HG03457 (cell line): ENCODE results near the gene RNF40.

Experiments
- ATAC-seq: cut with Tn5 transposase; IDR thresholded peaks from one replicate; pipeline ENCODE4 v1.9.1; 2021; ENCODE audit warnings: moderate number of reproducible peaks; ENCODE audit not compliant: unreplicated experiment

RNF40 gene

DNA sequence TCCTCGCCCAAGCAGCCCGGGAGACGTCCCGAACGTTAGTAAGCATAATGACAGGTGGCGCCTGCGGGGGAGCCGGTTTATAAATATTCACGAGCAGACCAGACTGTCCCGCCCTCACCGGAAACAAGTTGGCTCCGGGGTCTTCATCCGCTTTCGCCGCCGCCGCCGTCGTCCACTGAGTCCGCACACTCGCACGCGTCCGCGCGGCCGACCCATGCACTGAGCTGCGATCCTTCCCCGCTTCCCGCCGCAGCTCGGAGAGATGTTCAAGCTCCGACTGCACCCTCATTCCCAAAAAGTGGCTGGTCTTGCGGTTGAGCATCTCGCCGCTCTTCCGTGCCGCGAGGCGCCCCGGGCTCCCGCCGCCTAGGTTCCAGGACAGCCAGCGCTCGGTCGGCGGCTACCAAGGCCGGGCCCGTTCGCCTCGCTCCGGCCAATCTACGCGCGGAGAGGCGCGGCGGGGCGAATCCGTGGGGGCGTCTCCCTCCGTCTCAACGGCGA lies 645 bp upstream of the RNF40 start:
- peak; percentile 11 for ATAC-seq

DNA sequence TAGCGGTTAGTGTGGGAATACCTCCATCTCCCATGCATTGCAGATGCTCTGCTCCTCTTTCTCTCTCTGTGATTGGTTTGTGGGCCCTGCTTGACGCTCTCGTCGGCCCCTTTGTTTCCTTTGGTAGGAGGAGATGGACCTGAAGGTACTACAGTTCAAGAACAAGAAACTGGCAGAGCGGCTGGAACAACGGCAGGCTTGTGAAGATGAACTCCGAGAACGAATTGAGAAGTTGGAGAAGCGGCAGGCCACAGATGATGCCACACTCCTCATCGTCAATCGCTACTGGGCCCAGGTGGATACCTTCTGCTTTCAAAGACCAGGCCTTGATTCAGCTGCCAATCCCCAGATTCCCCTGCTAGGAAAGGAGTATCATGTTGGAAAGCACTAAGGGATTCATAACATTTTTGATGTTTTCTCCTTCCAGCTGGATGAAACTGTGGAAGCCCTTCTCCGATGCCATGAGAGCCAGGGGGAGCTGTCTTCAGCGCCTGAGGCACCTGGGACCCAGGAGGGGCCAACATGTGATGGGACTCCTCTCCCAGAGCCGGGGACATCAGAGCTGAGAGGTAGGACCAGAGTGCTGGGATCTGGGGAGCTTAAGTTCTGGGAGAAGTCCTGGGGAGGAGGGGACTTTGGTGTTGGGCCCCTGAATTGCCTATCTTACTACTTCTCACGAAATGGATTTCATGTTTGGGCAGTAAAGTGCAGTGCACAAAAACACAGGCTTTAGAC lies 1.0 kb downstream of the RNF40 start:
- no peak for ATAC-seq

DNA sequence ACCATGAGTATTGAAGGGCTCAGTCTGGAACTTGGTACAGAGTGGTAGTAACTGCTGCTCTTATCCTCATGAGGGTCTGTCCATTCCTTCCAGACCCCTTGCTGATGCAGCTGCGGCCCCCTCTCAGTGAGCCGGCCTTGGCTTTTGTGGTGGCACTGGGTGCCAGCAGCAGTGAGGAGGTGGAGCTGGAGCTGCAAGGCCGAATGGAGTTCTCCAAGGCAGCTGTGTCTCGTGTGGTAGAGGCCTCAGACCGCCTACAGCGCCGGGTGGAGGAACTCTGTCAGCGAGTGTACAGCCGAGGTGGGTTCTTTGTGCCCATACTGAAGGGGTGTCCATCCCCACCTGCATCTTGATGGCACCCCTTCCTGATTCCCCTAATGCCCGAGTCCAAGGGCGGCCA lies 2.0 kb downstream of the RNF40 start:
- no peak for ATAC-seq

DNA sequence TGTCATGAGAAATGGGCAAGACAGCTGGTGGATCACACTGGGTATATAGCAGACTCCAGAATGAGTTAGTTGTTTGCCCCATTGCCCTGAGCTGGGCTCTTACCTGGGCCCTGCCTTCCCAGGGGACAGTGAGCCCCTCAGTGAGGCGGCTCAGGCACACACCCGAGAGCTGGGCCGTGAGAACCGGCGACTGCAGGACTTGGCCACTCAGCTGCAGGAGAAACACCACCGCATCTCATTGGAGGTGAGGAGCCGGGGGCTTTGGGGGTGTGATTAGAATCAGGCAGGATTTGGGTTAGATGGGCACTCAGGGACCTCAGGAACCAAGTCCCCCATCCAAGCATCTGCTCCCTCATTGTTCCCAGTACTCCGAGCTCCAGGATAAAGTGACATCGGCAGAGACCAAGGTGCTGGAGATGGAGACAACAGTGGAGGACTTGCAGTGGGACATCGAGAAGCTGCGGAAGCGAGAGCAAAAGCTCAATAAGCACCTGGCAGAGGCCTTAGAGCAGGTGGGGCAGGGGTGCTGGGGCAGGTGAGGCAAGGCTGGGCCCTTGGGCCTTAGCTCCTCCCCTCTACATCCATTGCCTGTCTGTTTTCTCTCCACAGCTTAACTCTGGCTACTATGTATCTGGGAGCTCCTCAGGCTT lies 2.8 kb downstream of the RNF40 start:
- no peak for ATAC-seq

DNA sequence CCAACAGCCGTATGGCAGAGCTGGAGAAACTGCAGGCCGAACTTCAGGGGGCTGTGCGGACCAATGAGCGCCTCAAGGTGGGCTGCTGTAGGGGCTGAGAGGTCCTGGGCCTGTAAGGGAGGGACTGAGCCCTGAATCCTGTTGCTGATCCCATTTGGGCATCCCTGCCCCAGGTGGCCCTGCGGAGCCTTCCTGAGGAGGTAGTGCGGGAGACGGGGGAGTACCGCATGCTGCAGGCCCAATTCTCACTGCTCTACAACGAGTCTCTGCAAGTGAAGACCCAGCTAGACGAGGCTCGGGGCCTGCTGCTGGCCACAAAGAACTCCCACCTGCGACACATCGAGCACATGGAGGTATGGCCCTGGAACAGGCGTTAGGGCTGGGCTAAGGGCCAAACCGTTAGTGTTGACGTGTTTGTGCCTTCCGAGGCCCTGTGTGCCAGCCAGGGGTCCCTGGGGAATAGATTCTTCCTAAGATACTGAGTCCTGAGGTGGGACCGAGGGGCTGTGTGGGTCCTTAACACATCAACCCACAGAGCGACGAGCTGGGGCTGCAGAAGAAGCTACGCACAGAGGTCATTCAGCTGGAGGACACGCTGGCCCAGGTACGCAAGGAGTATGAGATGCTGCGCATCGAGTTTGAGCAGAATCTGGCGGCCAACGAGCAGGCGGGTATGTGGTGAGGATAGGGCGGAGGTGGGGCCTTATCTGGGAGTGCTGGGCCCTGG lies 4.2 kb downstream of the RNF40 start:
- ATAC-seq: no peak

DNA sequence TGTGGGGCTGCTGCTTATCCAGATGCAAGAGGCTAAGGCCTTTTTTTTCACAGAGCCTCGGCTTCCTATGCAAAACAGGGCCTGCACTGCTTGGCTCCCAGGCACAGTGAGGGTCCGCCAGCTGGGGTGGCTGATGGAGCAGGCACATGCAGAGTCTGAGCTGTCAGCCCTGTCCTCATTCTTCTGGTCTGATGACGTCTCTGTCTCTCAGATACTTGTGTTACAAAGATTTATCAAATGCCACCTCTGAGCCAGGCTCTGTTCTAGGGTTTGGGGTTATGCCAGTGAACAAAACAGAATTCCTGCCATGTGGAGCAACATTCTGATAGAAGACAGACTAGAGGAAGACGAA lies 4.8 kb downstream of the RNF40 start:
- ATAC-seq: no peak

DNA sequence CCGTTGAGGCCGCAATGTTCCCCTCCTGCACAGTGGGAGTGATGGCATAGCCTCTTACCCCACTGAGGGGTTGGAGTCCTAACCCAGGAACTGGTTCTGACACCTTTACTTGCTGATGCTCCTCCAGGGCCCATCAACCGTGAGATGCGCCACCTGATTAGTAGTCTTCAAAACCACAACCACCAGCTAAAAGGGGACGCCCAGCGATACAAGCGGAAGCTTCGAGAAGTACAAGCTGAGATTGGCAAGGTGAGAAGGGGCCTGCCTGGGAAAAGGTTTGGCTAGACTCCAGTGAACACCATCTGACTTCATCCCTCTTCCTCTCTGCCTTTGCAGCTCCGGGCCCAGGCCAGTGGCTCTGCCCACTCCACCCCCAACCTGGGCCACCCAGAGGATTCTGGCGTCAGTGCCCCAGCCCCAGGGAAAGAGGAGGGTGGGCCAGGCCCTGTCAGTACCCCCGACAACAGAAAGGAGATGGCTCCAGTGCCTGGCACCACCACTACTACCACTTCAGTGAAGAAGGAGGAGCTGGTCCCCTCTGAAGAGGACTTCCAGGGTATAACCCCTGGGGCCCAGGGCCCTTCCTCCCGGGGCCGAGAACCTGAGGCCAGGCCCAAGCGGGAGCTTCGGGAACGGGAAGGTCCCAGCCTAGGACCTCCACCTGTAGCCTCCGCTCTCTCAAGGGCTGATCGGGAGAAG lies 5.8 kb downstream of the RNF40 start:
- ATAC-seq: no peak

DNA sequence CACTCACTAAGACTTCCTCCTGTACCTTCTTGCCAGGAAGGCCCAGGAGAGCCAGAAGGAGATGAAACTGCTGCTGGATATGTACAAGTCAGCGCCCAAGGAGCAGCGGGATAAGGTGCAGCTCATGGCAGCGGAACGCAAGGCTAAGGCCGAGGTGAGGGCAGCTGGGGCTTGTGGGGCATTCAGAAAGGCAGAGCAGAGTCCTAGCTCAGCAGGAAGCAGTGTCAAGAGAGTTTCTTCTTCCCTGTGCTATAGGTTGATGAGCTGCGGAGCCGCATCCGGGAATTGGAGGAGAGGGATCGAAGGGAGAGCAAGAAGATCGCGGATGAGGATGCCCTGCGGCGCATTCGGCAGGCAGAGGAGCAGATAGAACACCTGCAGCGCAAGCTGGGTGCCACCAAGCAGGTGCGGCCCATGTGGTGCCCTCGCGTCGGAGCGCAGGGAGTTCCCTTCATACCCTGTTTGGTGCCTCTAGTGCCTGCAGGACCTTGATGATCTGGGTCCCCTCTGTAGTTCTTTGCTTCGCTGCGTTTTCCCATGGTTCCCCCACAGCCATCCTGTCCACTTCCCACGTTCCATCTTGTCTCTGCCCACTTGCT lies 6.6 kb downstream of the RNF40 start:
- no peak for ATAC-seq

DNA sequence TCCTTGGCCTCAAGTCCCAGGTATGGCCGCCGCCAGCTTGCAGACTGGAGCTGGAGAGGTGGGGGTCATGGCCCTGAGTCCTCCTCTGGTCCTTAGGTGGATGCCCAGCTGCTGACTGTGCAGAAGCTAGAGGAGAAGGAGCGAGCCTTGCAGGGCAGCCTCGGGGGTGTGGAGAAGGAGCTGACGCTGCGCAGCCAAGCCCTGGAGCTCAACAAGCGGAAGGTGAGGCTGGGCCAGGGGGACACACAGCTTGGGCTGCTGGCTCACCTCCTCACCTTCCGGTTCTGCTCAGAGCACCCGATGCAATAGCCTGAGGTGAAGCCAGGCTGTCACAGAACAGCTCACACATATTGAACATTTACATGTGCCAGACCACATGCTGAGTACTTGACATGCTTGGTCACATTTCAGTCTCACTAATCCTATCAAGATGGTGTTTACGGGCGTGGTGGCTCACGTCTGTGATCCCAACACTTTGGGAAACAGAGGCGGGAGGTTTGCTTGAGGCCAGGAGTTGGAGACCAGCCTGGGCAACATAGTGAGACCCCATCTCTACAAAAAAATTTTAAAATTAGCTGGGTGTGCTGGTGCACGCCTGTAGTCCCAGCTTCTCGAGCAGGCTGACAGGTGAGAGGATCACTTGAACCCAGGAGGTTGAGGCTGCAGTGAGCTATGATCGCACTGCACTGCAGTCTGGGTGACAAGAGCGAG lies 7.4 kb downstream of the RNF40 start:
- no peak for ATAC-seq

DNA sequence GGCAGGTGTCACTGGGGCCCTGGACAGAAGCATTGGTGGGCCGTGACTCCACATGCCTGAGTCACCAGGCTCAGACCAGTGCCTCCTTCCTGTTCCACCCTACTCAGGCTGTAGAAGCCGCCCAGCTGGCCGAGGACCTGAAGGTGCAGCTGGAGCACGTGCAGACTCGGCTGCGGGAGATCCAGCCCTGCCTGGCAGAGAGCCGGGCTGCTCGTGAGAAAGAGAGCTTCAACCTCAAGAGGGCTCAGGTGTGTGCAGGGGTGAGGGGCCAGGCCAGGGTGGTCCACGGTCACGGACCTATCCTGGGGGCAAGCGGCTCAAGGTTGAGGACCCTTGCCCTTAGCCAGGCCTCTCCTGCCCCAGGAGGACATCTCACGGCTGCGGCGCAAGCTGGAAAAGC lies 9.6 kb downstream of the RNF40 start:
- no peak for ATAC-seq

DNA sequence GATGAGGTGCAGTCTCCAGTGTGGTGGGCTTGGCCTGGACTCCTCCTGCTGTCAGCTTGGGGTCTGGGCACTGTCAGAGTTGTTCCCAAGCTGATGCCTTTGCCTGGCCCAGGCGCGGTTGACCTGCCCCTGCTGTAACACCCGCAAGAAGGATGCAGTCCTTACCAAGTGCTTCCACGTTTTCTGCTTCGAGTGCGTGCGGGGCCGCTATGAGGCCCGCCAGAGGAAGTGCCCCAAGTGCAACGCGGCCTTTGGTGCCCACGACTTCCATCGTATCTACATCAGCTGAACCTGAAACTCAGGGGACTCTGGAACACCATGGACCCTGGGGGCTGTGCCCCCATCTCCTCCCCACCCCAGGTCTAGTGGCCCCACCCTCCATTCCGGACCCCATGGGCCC lies 11.7 kb downstream of the RNF40 start:
- ATAC-seq: no peak

DNA sequence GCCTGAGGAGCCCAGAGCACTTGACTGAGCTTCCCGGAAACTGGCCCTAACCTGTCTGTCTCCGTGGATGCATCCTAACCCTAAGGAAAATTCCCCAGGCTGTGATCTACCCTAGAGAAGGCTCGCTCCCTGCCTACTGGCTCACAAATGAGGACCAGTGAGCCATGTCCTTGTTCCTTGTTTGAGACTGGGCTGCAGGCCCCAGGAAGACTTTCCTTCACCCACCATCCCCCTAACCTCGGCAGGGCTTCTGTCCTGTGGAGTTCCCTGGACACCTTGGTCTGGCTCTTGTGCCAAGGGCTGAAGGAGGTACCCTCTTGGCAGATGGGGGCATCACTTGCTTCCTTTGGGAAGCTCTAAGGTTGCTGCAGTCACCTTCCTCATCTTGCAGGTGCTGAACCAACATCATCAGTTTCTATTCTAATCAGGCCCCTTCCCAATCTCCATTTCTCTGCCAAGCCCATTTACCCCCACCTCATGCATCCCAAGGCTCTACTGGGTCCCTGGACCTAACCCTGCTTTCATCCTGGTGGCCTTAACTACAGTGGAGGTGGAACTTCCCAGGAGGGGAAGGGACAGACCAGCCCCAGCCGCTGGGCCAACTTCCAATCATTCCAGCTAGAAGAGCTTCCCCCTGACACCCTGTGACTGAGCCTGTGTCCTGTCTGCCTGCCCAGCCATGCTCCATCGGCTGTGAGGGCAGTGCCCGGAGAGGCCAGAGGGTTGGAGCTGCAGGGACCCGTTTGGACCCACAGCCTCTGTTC lies 12.4 kb downstream of the RNF40 start:
- no peak for ATAC-seq

DNA sequence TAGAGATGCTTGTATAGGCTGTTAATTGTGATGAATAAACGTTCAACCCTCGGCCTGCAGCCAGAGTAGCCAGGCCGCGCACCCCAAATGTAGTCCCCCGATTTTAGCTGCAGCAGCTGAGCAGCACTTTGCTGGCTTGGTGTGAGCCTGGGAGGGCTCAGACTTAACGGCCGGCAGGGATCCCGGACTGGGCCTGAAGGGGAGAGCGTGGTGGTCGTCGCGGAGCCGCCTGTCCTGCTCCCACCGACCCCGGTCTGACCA lies 12.9 kb downstream of the RNF40 start:
- ATAC-seq: no peak

DNA sequence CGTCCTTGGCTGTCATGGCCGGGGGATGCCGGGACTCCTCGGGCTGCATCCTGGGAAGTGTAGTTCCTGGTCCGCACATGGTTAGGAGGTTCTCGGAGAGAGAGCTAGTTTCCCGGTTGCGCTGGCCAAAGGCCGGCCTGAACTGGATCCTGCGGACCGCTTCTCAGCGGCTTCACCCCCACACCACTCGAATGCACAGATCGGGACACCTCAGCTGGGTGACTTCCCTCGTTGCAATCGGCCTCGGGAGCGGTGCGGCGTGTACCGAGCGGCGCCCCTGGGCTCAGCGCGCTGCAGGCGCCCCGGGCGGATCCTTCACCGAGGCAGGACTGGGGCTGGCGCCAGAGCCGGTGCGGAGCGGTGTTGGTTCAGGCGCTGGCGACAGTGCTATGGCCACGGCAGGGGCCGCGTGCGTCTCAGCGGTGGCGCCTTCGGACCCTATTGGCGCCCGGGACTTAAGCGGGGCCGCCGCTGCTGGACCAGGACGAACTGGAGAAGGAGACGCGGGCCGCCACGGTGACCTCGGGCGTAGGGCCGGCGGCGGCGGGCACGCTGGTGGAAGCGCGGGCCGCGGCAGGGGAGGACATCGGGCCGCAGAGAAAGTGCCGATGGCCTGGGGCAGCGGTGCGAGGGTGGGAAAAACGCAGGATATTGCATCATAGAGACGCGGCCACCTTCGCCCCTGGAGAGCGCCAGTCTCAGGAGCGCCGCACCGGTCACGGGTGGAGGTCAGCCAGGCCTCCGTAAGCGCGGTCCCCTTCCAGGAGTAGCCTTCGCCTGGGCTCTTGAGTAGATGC lies 13.5 kb downstream of the RNF40 start:
- ATAC-seq: no peak

DNA sequence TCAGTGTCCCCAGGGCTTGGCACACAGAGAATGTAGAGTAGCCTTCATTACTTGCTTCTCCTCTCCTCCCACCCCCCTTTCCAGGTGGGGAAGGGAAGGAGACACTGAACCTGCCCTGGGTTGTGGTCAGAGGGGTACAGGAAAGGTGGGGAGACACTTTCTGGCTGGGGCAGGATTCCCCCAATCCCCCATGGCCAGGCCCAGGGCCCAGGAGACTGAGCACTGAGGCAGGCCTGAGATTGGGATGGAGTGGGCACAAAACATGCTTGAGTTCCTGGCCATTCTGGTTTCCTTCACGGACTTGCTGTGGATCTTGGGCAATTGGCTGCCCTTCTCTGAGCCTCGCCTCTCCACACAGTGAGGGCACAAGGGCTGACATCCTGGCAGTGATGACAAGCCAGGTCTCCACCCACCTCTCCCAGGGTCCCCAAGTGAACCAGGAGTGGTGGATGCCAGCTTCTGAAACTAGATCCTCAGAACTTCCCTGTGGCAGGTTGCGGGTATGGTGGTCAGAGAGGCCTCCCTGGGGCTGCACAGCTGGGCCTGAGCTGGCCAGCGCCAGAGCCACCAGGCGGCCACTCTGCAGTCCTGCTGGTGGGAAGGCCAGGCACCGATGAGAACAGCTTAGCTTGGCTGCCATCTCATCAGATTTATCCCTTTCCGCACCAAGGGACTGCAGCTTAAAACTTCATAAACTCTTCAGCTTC lies 15.6 kb downstream of the RNF40 start:
- no peak for ATAC-seq

DNA sequence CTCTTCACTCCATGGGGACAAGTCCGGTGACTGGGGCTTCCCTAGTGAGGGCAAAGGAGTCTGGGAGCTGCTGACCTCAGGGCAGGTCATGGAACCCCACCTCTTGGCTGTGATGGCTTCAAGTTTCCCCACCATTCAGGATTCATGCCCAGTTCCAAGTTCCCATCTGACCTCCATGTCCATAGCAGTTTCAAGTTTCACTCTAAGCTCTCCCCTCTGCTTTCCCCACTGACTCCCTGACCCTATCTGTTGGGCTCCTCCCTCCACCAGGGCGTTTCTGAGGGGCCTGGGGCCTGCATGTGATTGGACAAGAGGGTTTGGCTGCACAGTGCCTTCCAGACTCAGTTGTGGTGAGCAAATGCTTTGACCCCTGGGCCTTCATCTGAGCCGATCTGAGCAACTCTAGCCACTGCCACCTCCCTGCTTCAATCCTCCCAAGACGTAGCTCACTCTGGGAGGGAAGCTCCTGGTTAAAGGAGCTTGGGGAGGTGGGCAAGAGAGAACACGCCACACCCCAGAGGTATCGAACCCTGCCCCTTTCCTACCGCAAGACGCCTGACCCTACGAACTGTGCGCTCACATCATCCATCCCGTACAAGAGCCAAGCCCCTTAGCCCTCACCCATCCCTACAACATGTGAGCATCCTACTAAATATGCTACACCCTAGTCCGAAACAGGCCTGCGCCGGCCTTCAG lies 16.6 kb downstream of the RNF40 start:
- no peak for ATAC-seq

DNA sequence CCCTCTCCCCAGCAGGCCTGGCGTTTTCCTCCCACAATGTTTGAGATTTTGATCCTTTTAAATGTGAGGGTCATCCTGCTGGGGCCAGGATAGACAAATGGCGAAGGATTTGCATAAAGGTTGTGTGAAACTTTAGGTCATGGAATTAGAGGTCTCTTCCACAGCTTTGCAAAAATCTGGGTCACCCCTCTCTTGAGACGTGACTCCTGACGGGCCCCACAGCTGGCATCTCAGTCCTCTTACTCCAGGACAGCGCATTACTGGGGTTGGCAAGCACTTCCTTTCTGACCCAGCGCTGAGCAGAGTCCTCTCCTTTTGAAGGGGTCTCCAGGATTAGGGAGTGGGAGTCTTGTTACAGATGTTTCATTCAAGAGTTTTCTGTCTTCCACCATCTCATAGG lies 17.5 kb downstream of the RNF40 start:
- ATAC-seq: no peak

DNA sequence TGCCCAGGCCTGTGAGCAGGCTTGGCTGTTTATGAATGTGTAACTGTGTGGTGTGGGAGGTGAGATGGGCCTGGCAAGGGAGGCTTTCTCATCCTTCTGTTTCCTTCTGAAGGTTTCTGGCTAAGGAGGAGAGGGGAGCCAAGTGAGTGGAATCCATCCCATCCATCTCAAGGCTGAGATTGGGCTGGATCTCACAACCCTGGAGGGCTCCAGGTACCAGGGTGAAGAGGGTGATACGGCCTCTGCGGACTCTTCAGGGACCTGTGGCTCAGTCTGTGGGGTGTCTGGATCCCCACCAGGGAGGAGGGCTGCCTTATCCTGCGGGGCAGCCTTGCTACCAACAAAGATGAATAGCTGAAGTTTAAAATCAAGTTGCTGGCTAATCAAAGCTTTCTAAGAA lies 17.9 kb downstream of the RNF40 start:
- no peak for ATAC-seq
